A673 (cell line): ENCODE data around the gene FAM89B. TPM values are rescaled to one million over a fixed set of nuclear protein-coding genes. Genes with fewer than 3 reads are reported as not detected.

Source experiments
- BruUV-seq: library from RNA; stranded (reverse); fragments of 400-500 nt; replicated peaks from 2 replicates; lab custom pipeline; 2021; lab: Mats Ljungman, UMichigan
- CTCF ChIA-PET: fragments of 300-600 bp; sonication (Branson Sonifier 250); formaldehyde crosslinking; loops from one replicate; lab custom pipeline; 2022; ENCODE audit warnings: antibody characterized with exemption; lab: Charles Lee
- POLR2A ChIA-PET: fragments of 300-600 bp; sonication (Branson Sonifier 250); formaldehyde crosslinking; loops from one replicate; lab custom pipeline; 2022; ENCODE audit warnings: antibody characterized with exemption; ENCODE audit not compliant: low non-redundant PET; lab: Charles Lee
- DNase-seq: peaks from one replicate; pipeline ENCODE4 v3.0.0-alpha.2; 2015; ENCODE audit warnings: low spot score
- H3K27ac ChIP-seq: fragments of 200-600 bp; sonication (generic); 2 replicates; pipeline ENCODE4 v1.5.1; 2016; ENCODE audit warnings: mixed run types, low read depth, mild to moderate bottlenecking, mixed read lengths, antibody characterized with exemption, low read length; ENCODE audit not compliant: poor library complexity, severe bottlenecking
- H3K27me3 ChIP-seq: fragments of 200-600 bp; sonication (generic); replicated peaks from 2 replicates; pipeline ENCODE4 v1.6.1; 2017; ENCODE audit warnings: mixed run types, low read depth, mild to moderate bottlenecking, mixed read lengths, antibody characterized with exemption, low read length; ENCODE audit not compliant: insufficient read depth, poor library complexity
- H3K36me3 ChIP-seq: fragments of 200-600 bp; sonication (generic); 2 replicates; pipeline ENCODE4 v1.6.1; 2016; ENCODE audit warnings: mixed run types, mild to moderate bottlenecking, mixed read lengths, antibody characterized with exemption, low read length; ENCODE audit not compliant: insufficient read depth, poor library complexity, severe bottlenecking
- H3K4me1 ChIP-seq: fragments of 200-600 bp; sonication (generic); 2 replicates; pipeline ENCODE4 v1.6.1; 2017; ENCODE audit warnings: mixed run types, mild to moderate bottlenecking, mixed read lengths, antibody characterized with exemption, low read length; ENCODE audit not compliant: insufficient read depth, poor library complexity, severe bottlenecking
- H3K4me3 ChIP-seq: fragments of 200-600 bp; sonication (generic); 2 replicates; pipeline ENCODE4 v1.5.1; 2016; ENCODE audit warnings: low read depth, mixed run types, mild to moderate bottlenecking, mixed read lengths, low read length; ENCODE audit not compliant: poor library complexity, severe bottlenecking
- H3K9me3 ChIP-seq: fragments of 200-600 bp; sonication (generic); 2 replicates; pipeline ENCODE4 v1.6.1; 2016; ENCODE audit warnings: mixed run types, low read depth, mild to moderate bottlenecking, mixed read lengths, antibody characterized with exemption, low read length; ENCODE audit not compliant: poor library complexity, severe bottlenecking
- EZH2 ChIP-seq: fragments of 200-600 bp; sonication (generic); IDR thresholded peaks from 2 replicates; pipeline ENCODE4 v1.6.1; 2017; ENCODE audit warnings: borderline replicate concordance, low read depth, mild to moderate bottlenecking, mixed read lengths, antibody characterized with exemption, low read length; ENCODE audit not compliant: poor library complexity, severe bottlenecking
- intact Hi-C: fragments of 100-400 bp; cut with micrococcal nuclease; formaldehyde crosslinking; loops from one replicate; pipeline ENCODE4 v1.10.0; 2022; ENCODE audit not compliant: unreplicated experiment
- total RNA-seq: library from RNA; stranded (reverse); gene quantifications from 2 replicates; pipeline ENCODE4 v1.2.3, GENCODE V29; 2021
- TF ChIP-seq, protein P1 (sequence below): fragments of 300-800, 200-600 bp; sonication (generic); conservative IDR thresholded peaks from 2 replicates; pipeline ENCODE4 v1.5.1; 2017; ENCODE audit warnings: low read depth, mild to moderate bottlenecking, antibody characterized with exemption, low read length, moderate library complexity, mixed read lengths

Gene FAM89B
- total RNA-seq, 1 experiment from 2014 or later, result 88.3 TPM

DNA sequence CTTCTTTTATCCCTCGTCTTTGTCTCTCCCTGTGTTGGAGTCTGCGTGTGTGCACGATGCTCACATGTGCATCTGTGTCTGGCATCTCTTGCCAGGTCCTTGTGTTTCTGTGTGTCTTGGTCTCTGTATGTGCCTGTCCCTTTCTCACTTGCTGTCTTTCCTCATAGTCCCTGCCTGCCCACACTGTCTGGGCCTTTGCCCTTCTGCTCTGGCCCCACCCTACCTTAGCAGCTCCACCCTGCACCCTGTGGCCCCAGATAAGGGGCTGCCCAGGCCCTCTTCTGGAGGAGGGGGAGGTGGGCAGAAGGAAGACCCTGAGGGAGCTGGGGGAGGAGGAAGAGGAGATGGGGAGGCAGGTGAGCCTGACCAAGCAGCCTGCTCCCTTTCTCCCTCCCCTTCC, 6.3 kb downstream of the FAM89B start:
- ChIA-PET POLR2A (no interaction called here), CTCF (no interaction called here)
- TF ChIP-seq EZH2, result no peak
- TF ChIP-seq, protein P1, sequence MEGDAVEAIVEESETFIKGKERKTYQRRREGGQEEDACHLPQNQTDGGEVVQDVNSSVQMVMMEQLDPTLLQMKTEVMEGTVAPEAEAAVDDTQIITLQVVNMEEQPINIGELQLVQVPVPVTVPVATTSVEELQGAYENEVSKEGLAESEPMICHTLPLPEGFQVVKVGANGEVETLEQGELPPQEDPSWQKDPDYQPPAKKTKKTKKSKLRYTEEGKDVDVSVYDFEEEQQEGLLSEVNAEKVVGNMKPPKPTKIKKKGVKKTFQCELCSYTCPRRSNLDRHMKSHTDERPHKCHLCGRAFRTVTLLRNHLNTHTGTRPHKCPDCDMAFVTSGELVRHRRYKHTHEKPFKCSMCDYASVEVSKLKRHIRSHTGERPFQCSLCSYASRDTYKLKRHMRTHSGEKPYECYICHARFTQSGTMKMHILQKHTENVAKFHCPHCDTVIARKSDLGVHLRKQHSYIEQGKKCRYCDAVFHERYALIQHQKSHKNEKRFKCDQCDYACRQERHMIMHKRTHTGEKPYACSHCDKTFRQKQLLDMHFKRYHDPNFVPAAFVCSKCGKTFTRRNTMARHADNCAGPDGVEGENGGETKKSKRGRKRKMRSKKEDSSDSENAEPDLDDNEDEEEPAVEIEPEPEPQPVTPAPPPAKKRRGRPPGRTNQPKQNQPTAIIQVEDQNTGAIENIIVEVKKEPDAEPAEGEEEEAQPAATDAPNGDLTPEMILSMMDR, result no peak
- Histone ChIP-seq H3K36me3 (peaks cover 7% of the 10 kb centered on the region), H3K27me3 (no peaks in the 10 kb centered on the region), H3K4me3 (no peak overlapping the region), H3K9me3 (no peaks in the 10 kb centered on the region), H3K27ac (no peak overlapping the region), H3K4me1 (peaks cover 27% of the 10 kb centered on the region)
- no TSS peak for BruUV-seq
- intact Hi-C loops, result no loop called here
- no peak for DNase-seq

- H3K9me3 ChIP-seq, result no peaks in the 10 kb centered on the region
- TF ChIP-seq, protein P1, result no peak
- no peak for TF ChIP-seq EZH2
- no peak overlapping the region for H3K27ac ChIP-seq
- POLR2A ChIA-PET, result no interaction called here
- H3K4me1 ChIP-seq, result peaks cover 23% of the 10 kb centered on the region
- H3K27me3 ChIP-seq, result no peaks in the 10 kb centered on the region
- DNase-seq, result no peak
- CTCF ChIA-PET, result no interaction called here
- H3K4me3 ChIP-seq, result no peak overlapping the region
- intact Hi-C loops, result no loop called here
- H3K36me3 ChIP-seq, result peaks cover 7% of the 10 kb centered on the region
- BruUV-seq, result no TSS peak
Observed at GRCh38 chr11:65579291-65579690, 7.0 kb downstream of the FAM89B start.

DNA sequence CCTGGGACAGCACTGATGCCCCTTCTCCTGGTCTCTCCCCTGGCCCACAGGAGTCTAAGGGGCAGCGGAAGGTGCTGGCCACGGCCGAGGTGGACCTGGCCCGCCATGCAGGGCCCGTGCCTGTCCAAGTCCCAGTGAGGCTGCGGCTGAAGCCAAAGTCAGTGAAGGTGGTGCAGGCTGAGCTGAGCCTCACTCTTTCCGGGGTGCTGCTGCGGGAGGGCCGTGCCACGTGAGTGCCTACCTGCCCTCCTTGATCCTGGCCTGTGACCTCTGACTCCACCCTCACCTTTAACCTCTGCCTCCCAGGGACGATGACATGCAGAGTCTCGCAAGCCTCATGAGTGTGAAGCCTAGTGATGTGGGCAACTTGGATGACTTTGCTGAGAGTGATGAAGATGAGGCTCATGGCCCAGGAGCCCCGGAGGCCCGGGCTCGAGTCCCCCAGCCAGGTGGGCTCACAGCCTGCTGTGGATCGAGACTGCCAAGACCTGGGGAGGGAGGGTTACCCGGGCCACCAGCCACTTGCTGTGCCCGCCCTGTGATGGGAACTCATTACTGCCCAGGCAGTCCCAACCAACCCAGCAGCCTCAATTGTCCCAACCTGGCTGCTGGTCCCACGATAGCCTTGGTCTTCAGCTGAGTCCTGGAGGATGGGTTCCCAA, 7.8 kb downstream of the FAM89B start:
- H3K4me1 ChIP-seq, result peaks cover 18% of the 10 kb centered on the region
- no peaks in the 10 kb centered on the region for H3K27me3 ChIP-seq
- BruUV-seq, result no TSS peak
- no peak overlapping the region for H3K27ac ChIP-seq
- no peak for DNase-seq
- H3K36me3 ChIP-seq, result peaks cover 7% of the 10 kb centered on the region
- intact Hi-C loops, result no loop called here
- CTCF ChIA-PET, result no interaction called here
- POLR2A ChIA-PET, result no interaction called here
- H3K9me3 ChIP-seq, result no peaks in the 10 kb centered on the region
- TF ChIP-seq, protein P1, result no peak
- TF ChIP-seq EZH2, result no peak
- H3K4me3 ChIP-seq, result no peak overlapping the region
